SK-N-MC (cell line): ENCODE measurements around the gene AUTS2.

ENCODE experiments used
- EZH2 ChIP-seq: fragments of 200-600 bp; sonication (generic); IDR thresholded peaks from one replicate; pipeline ENCODE4 v1.6.1; 2017; ENCODE audit warnings: antibody characterized with exemption
- FOXP2 ChIP-seq: optimal IDR thresholded peaks from 2 replicates; pipeline ENCODE3; 2011; ENCODE audit warnings: mild to moderate bottlenecking, moderate library complexity; ENCODE audit not compliant: insufficient read depth; ENCODE audit errors: extremely low read length, control extremely low read depth
- POLR2AphosphoS5 ChIP-seq: IDR thresholded peaks from 2 replicates; pipeline ENCODE4 v1.6.1; 2012; ENCODE audit warnings: mild to moderate bottlenecking, low read depth, low read length, borderline replicate concordance

GRCh38 chr7:70183278-70183677 lies 585.0 kb downstream of the AUTS2 start:
- no peak for TF ChIP-seq EZH2
- TF ChIP-seq POLR2AphosphoS5: no peak
- no peak for TF ChIP-seq FOXP2
